CD4-positive, alpha-beta T cell treated with Interleukin-2 at 100 ng/mL for 4 hours (primary cell): ENCODE data around the gene MITF.

Experiments used
- DNase-seq: peaks from one replicate; pipeline ENCODE4 v3.0.0-alpha.2; 2020; ENCODE audit warnings: low spot score

Gene MITF

GRCh38 chr3:69970827-69971226, 231.6 kb downstream of the MITF start:
- no peak for DNase-seq

GRCh38 chr3:69972672-69973071, 233.4 kb downstream of the MITF start:
- DNase-seq: no peak

DNA sequence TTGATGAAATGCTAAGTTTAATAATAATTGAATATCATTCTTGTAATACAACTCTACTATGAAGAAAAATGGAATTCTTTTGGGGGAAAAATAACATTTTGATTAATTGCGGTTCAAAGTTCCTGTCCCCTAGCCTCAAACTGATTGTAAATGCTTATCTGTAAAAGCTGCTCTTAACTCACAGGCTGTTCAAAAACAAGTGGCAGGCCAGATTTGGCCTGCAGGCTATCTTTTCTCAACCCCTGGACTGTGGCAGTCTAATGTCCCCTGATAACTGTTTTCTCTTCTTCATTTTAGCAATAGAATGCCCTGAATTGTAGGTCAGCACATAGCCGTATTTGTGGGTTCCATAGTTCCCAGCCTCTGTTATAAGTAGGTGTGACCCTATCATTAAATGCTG, 236.8 kb downstream of the MITF start:
- no peak for DNase-seq

GRCh38 chr3:69983546-69984265, 244.4 kb downstream of the MITF start:
- no peak for DNase-seq

GRCh38 chr3:69985266-69985665, 246.0 kb downstream of the MITF start:
- no peak for DNase-seq

- no peak for DNase-seq
These were observed 247.2 kb downstream of the MITF start for GRCh38 chr3:69986419-69986818.

GRCh38 chr3:69987833-69988232, 248.6 kb downstream of the MITF start:
- DNase-seq: no peak

- no peak for DNase-seq
These were observed 254.5 kb downstream of the MITF start for GRCh38 chr3:69993757-69994156.

- DNase-seq: no peak
These were observed 255.7 kb downstream of the MITF start for GRCh38 chr3:69994919-69995318.

DNA sequence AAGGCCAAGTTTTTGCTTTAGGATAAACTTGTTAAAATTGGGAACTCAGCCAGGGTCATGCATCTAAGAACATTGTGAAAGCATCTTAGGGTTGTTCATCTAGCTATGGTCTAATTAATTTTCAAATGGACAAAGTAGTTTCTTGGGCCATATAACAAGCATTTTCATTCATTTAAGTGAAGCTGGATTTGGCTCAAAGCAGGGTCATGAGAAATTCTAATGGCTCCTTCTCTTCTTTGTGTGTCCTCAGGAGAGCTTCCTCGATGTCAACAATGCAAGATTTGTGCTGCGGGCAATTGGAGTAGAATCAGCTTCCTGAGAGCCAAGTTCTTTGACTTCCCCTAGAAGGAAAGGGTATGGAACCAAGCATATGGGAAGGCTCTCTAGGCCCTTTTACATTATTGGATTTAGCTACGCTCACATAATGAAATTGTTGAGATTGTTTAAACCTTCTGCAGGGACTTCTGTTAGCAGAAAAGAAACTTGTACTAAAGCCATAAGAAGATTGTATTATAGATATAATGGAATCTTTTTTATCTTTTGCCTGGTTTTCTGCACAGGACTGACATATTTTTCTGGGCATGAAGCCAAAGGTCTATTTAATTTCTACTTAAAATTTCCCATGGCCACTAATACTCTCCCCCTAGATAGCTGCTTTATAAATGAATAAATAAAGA, 258.5 kb downstream of the MITF start:
- no peak for DNase-seq

- no peak for DNase-seq
These were observed 259.5 kb downstream of the MITF start for GRCh38 chr3:69998759-69999139.

DNA sequence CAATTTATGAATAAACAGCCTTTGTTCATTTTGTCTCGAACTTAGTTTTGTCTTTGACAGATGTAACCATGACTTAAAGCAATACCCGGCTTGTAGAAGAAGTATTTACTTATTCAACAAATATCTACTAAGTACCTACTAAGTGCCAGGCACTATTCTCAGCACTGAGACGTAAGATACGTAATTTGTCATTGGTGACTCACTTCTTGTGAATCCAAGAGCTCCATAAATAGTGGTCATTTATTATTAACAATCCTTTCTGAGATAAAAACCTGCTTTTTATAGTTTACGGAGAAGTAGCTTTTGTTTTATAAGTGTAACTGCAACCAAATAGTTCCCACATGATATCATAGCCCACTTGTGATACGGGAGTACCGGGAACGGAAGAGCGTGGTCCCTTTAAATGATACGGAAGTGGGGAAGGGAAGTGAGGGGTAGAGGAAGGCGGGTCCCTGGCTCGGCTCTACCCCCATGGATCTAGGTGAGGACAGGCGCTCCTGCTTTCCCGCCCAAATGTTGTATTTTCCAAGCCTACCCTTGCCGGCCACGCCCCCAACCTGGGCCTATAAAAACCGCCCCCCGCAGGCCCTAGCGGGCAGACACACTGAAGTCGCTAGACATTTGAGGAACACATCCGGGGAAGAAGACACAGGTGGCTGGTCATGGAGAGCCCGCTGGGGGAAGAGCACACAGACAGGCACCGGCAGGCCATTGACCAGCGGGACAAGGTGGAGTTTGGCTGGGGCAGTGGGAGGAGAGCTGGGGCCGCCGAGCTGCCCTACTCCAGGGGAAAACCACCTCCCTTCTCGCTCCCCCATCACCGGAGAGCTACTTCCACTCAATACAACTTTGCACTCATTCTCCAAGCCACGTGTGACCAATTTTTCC, 260.1 kb downstream of the MITF start, which contains the start of gene SAMMSON:
TSS of gene SAMMSON (plus strand) at position 594 of the 888 bp plus-strand sequence.
- no peak for DNase-seq

- no peak for DNase-seq
These were observed 260.8 kb downstream of the MITF start for GRCh38 chr3:70000028-70000410.

GRCh38 chr3:70000563-70001081, 261.4 kb downstream of the MITF start:
- DNase-seq: no peak

GRCh38 chr3:70003119-70003518, 263.9 kb downstream of the MITF start:
- DNase-seq: no peak

- DNase-seq: no peak
These were observed 266.8 kb downstream of the MITF start for GRCh38 chr3:70006089-70006488.

- no peak for DNase-seq
These were observed 271.1 kb downstream of the MITF start for GRCh38 chr3:70010346-70010745.

DNA sequence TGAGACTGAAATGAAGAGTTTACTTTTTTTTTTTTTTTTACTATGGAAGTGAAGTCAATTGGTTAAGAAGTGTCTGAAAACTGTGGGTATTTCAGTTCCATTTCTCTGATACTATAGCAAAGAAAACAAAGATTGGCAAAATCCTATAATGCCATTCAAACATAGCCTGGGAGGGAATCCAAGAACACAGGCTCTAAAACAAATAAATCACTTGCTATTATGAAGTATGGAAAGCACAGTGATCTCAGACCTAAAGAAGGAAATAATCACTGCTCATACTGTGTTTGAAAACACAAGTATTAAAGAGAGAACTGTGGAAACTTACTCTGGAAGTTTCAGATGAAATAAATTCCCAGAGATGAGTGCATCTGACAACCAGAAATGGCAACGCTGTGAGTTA, 272.3 kb downstream of the MITF start:
- no peak for DNase-seq
